Heart left ventricle (tissue), 16 donors: ENCODE results near the gene GLE1. TPM values are rescaled to one million over a fixed set of nuclear protein-coding genes. Genes with fewer than 3 reads are reported as not detected.

ENCODE experiments used
- ATAC-seq, 4 donors: fragments of 200-7000 bp; cut with Tn5 transposase; one replicate each; pipeline ENCODE4 v1.9.1; 2020 to 2022; ENCODE audit warnings: moderate library complexity in 4 of 4, mild to moderate bottlenecking in 3 of 4, moderate number of reproducible peaks in 1 of 4
- DNase-seq, 5 donors: peaks; one replicate each; pipeline ENCODE4 v3.0.0-alpha.2; 2020
- H3K27ac ChIP-seq, 12 donors: fragments of 200-600 bp; sonication (generic) in 4 of 12; one replicate each; pipeline versions ENCODE4 v1.5.0 to v1.8.0; 2016 to 2022; ENCODE audit warnings: mild to moderate bottlenecking in 2 of 12
- H3K27me3 ChIP-seq, 9 donors: fragments of 200-600 bp; sonication (generic) in 2 of 9; one replicate each; pipeline versions ENCODE4 v1.5.1 to v1.8.0; 2016 to 2022; ENCODE audit warnings: mild to moderate bottlenecking in 3 of 9
- H3K36me3 ChIP-seq, 9 donors: fragments of 200-600 bp; sonication (generic) in 2 of 9; one replicate each; pipeline versions ENCODE4 v1.5.0 to v1.8.0; 2018 to 2022; ENCODE audit warnings: mild to moderate bottlenecking in 2 of 9
- H3K4me1 ChIP-seq, 12 donors: fragments of 200-600 bp; sonication (generic) in 4 of 12; one replicate each; pipeline versions ENCODE4 v1.5.0 to v1.8.0; 2016 to 2022; ENCODE audit warnings: mild to moderate bottlenecking in 3 of 12
- H3K4me3 ChIP-seq, 12 donors: fragments of 200-600 bp; sonication (generic) in 4 of 12; one replicate each; pipeline versions ENCODE4 v1.5.0 to v1.8.0; 2017 to 2022; ENCODE audit warnings: mild to moderate bottlenecking in 9 of 12, moderate library complexity in 4 of 12
- H3K9me3 ChIP-seq, 12 donors: fragments of 200-600 bp; sonication (generic) in 4 of 12; one replicate each; pipeline versions ENCODE4 v1.5.0 to v1.8.0; 2016 to 2022; ENCODE audit warnings: mild to moderate bottlenecking in 1 of 12
- POLR2A ChIP-seq, 2 donors: fragments of 450-650 bp; IDR thresholded peaks; one replicate each; pipeline ENCODE4 v1.6.1; 2017; ENCODE audit warnings: antibody characterized with exemption in 2 of 2, mild to moderate bottlenecking in 2 of 2, moderate library complexity in 2 of 2
- WGBS, 4 donors: extraction: QIAGEN DNeasy Blood & Tissue Kit in 2 of 4; methylation state at CpG; one replicate each; pipeline versions ENCODE4 v1.1.5 to v1.1.7; 2013 to 2018; 5-methylcytosine and 5-hydroxymethylcytosine counted together
- intact Hi-C, 10 donors: fragments of 100-400 bp; cut with DNase I; formaldehyde crosslinking; loops; one replicate each; pipeline versions ENCODE4 v1.11.1 to v1.14.2; 2022
- polyA plus RNA-seq, 2 donors: library from polyadenylated mRNA; stranded (reverse); fragments of 200-250 nt; gene quantifications; one replicate each; pipeline ENCODE4 v1.2.3, GENCODE V29; 2013
- total RNA-seq, 9 donors: library from RNA; depleted of rRNA in 2 of 9; stranded (reverse); fragments of >200 nt in 2 of 9; fragmentation: NEBNext Ultra II Directional in 3 of 9; extraction: Animal tissue kit (Norgen Biotek cat#: 25700) in 3 of 9; gene quantifications; one replicate each; pipeline versions ENCODE4 v1.1.0 to v1.2.4, GENCODE V29; 2016 to 2023
- TF ChIP-seq, protein P1 (sequence below), 12 donors: fragments of 200-600 bp; sonication (generic) in 4 of 12; IDR thresholded peaks; one replicate each; pipeline versions ENCODE4 v1.5.0 to v1.8.0; 2018 to 2022; ENCODE audit warnings: antibody characterized with exemption in 12 of 12, mild to moderate bottlenecking in 5 of 12
- donor health status: ischemic (EF 13 %, LVEDD 7.1; RV severe dilation, severe dysfunction).
- donor health status: healthy with polysubstance abuse.
- donor health status: DM: no; HTN: yes; CAD: no.
- donor health status: DM: no; HTN: no; CAD: no.
- donor health status: ischemic (EF 25% LVEDD 6.9; RV normal size, moderate dysfunction).
- donor health status: ischemic (EF 25% LVEDD 5.7; RV mildly dilated, moderate dysfunction).
- donor health status: healthy.
- donor health status: DM: yes; HTN: yes; CAD: no.
- donor health status: ischemic (EF 35%, LVEDD 5.7; RV mildly dilated, moderate dysfunction).
- donor health status: nonischemic (EF 11% LVEDD 7.7; RV severe dilation, severe dysfunction).
- donor health status: DM: yes; HTN: yes; CAD: no.
- donor health status: PGD.
- donor health status: ischemic (EF 29% LVEDD 5.4; RV normal size, mild dysfunction).
- donor health status: nonischemic (EF 23%, LVEDD 6.1; RV moderate dilation, normal function).

The GLE1 gene
- total and polyA plus RNA-seq, 11 donors: 7.5 to 23.5 (median 19.9) TPM

DNA sequence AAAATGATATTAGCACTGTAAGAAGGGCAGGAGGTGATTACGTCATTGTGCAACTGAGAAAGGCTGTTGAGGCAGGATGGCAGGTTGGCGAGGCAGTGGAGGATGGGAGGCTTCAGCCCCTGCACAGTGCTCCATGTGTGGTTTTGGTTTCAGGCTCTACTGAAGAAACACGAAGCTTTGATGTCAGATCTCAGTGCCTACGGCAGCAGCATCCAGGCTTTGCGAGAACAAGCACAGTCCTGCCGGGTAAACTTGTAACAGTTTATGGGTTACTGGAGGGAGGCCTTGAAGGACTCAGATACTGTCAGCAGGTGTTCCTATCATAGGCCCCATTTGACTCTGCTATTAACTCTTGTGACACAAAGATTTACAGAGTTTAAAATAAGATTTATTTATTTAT, 82.9 kb downstream of the GLE1 start:
- intact Hi-C loops: no loop called here
- ATAC-seq (no peak), DNase-seq (no peak)
- H3K4me3 ChIP-seq: no peak overlapping the region
- no peak for TF ChIP-seq POLR2A (IDR thresholded peaks at IDR 0.05)
- TF ChIP-seq, protein P1, sequence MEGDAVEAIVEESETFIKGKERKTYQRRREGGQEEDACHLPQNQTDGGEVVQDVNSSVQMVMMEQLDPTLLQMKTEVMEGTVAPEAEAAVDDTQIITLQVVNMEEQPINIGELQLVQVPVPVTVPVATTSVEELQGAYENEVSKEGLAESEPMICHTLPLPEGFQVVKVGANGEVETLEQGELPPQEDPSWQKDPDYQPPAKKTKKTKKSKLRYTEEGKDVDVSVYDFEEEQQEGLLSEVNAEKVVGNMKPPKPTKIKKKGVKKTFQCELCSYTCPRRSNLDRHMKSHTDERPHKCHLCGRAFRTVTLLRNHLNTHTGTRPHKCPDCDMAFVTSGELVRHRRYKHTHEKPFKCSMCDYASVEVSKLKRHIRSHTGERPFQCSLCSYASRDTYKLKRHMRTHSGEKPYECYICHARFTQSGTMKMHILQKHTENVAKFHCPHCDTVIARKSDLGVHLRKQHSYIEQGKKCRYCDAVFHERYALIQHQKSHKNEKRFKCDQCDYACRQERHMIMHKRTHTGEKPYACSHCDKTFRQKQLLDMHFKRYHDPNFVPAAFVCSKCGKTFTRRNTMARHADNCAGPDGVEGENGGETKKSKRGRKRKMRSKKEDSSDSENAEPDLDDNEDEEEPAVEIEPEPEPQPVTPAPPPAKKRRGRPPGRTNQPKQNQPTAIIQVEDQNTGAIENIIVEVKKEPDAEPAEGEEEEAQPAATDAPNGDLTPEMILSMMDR (IDR thresholded peaks at IDR 0.05): no peak
- H3K36me3 ChIP-seq: peaks cover 4 to 100% (median 100%) of the 10 kb centered on the region in 9 donors
- no peaks in the 10 kb centered on the region for H3K9me3 ChIP-seq
- no peak overlapping the region for H3K27ac ChIP-seq
- H3K27me3 ChIP-seq: no peaks in the 10 kb centered on the region
- peaks cover 0 to 5% (median 0%) of the 10 kb centered on the region in 12 donors for H3K4me1 ChIP-seq
- 72 to 88% (median 76%) methylated on average over 6 of the region's 6 CpGs for WGBS, 4 donors

- H3K27me3 ChIP-seq: no peaks in the 10 kb centered on the region
- no peaks in the 10 kb centered on the region for H3K9me3 ChIP-seq
- intact Hi-C loops: no loop called here
- no peak for ATAC-seq
- peaks cover 0 to 5% (median 0%) of the 10 kb centered on the region in 12 donors for H3K4me1 ChIP-seq
- no peak overlapping the region for H3K4me3 ChIP-seq
- TF ChIP-seq, protein P1 (IDR thresholded peaks at IDR 0.05): no peak
- no peak for TF ChIP-seq POLR2A (IDR thresholded peaks at IDR 0.05)
- H3K36me3 ChIP-seq: peaks cover 2 to 100% (median 100%) of the 10 kb centered on the region in 9 donors
- H3K27ac ChIP-seq: no peak overlapping the region
- no peak for DNase-seq
- 90 to 94% (median 92%) methylated on average over 11 of the region's 11 CpGs for WGBS, 4 donors
These were observed 84.2 kb downstream of the GLE1 start for GRCh38 chr9:128588581-128589233.

Other genes with a start within 250 kb of the GLE1 start
- gene GOLGA2, start 228.7 kb upstream of the GLE1 start, total RNA-seq: 100 to 1,000 TPM in 1 of 9 donors, 10 to 100 TPM in 8; 68.5 to 122 (median 87.4) TPM
- gene GOLGA2, start 228.7 kb upstream of the GLE1 start, polyA plus RNA-seq: 100 to 1,000 TPM in 1 of 2 donors, 10 to 100 TPM in 1; 77.7 to 144 TPM
- gene SWI5, start 228.4 kb upstream of the GLE1 start, total RNA-seq: 10 to 100 TPM; 10.8 to 23.9 (median 18.7) TPM
- 10 to 100 TPM; 25.8 to 30.6 TPM for gene SWI5, start 228.4 kb upstream of the GLE1 start, polyA plus RNA-seq
- 10 to 100 TPM; 12.9 to 49.7 (median 34.5) TPM for gene TRUB2, start 182.3 kb upstream of the GLE1 start, total RNA-seq
- 10 to 100 TPM; 25.3 to 25.6 TPM for gene TRUB2, start 182.3 kb upstream of the GLE1 start, polyA plus RNA-seq
- 10 to 100 TPM; 19.0 to 43.2 (median 29.8) TPM for gene COQ4, start 181.9 kb upstream of the GLE1 start, total RNA-seq
- gene COQ4, start 181.9 kb upstream of the GLE1 start, polyA plus RNA-seq: 10 to 100 TPM; 32.2 to 38.1 TPM
- 10 to 100 TPM; 10.7 to 36.1 (median 17.8) TPM for gene SLC27A4, start 164.2 kb upstream of the GLE1 start, total RNA-seq
- 10 to 100 TPM; 25.9 to 48.8 TPM for gene SLC27A4, start 164.2 kb upstream of the GLE1 start, polyA plus RNA-seq
- 10 to 100 TPM; 34.4 to 55.5 (median 45.4) TPM for gene URM1, start 133.3 kb upstream of the GLE1 start, total RNA-seq
- gene URM1, start 133.3 kb upstream of the GLE1 start, polyA plus RNA-seq: 10 to 100 TPM; 30.2 to 85.6 TPM
- 10 to 100 TPM in 7 of 9 donors, 1 to 10 TPM in 2; 5.9 to 30.0 (median 11.8) TPM for gene CERCAM, start 83.9 kb upstream of the GLE1 start, total RNA-seq
- 10 to 100 TPM in 1 of 2 donors, 1 to 10 TPM in 1; 5.3 to 10.7 TPM for gene CERCAM, start 83.9 kb upstream of the GLE1 start, polyA plus RNA-seq
- gene ODF2, start 48.7 kb upstream of the GLE1 start, total RNA-seq: 10 to 100 TPM; 10.9 to 20.9 (median 13.7) TPM
- gene ODF2, start 48.7 kb upstream of the GLE1 start, polyA plus RNA-seq: 10 to 100 TPM in 1 of 2 donors, 1 to 10 TPM in 1; 8.0 to 25.5 TPM
- 100 to 1,000 TPM; 218 to 472 (median 285) TPM for gene SPTAN1, start 47.9 kb downstream of the GLE1 start, total RNA-seq
- 100 to 1,000 TPM; 104 to 161 TPM for gene SPTAN1, start 47.9 kb downstream of the GLE1 start, polyA plus RNA-seq
- gene DYNC2I2, start 152.1 kb downstream of the GLE1 start, total RNA-seq: 10 to 100 TPM; 20.5 to 50.2 (median 27.0) TPM
- 10 to 100 TPM; 56.6 to 65.7 TPM for gene DYNC2I2, start 152.1 kb downstream of the GLE1 start, polyA plus RNA-seq
- gene SET, start 184.5 kb downstream of the GLE1 start, total RNA-seq: 100 to 1,000 TPM in 8 of 9 donors, 10 to 100 TPM in 1; 96.8 to 240 (median 211) TPM
- 100 to 1,000 TPM in 1 of 2 donors, 10 to 100 TPM in 1; 67.6 to 199 TPM for gene SET, start 184.5 kb downstream of the GLE1 start, polyA plus RNA-seq
- 10 to 100 TPM in 1 of 9 donors, 1 to 10 TPM in 8; 3.7 to 16.1 (median 5.9) TPM for gene PKN3, start 197.8 kb downstream of the GLE1 start, total RNA-seq
- gene PKN3, start 197.8 kb downstream of the GLE1 start, polyA plus RNA-seq: 10 to 100 TPM in 1 of 2 donors, 1 to 10 TPM in 1; 7.3 to 10.5 TPM
- gene ZDHHC12, start 219.4 kb downstream of the GLE1 start, total RNA-seq: 10 to 100 TPM in 5 of 9 donors, 1 to 10 TPM in 4; 5.1 to 26.0 (median 10.5) TPM
- gene ZDHHC12, start 219.4 kb downstream of the GLE1 start, polyA plus RNA-seq: 10 to 100 TPM; 10.9 to 29.8 TPM